Stimulated activated CD8-positive, alpha-beta memory T cell treated with anti-CD3 and anti-CD28 coated beads, Interleukin-7, amount 100 ng/mL, for 48 hours (primary cell): ENCODE data around the gene FGFR2.

Experiments
- DNase-seq, 2 donors: peaks; one replicate each; pipeline ENCODE4 v3.0.0-alpha.2; 2020; ENCODE audit warnings: low read depth in 1 of 2; ENCODE audit errors: extremely low read depth in 1 of 2

FGFR2 gene

GRCh38 chr10:121611393-121612159, 13.3 kb upstream of the FGFR2 start:
- no peak for DNase-seq

DNA sequence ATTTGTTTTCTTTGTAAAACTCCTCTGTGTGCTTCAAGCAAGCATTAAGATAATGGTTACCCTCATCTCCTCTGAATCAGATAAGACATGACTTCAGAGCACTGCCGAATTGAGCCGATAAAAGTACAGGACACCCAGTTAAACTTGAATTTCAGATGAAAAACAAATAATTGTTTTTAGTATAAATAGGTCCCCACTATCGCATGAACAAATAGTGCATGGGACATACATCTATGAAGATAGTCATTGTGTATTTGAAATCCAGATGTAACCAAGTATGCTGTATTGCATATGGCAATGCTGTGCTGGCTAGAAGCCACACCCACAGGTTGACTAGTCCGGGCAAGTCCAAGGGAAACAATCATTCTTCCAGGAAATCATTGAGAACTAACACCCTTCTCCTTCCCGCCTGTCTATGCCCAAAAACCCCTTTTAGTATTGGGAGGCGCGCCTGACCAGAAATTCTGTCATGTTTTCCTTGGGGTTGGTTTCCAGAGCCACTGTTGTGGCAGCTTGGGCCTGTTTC, 12.6 kb upstream of the FGFR2 start:
- no peak for DNase-seq

GRCh38 chr10:121609426-121610380, 11.5 kb upstream of the FGFR2 start:
- DNase-seq = no peak

DNA sequence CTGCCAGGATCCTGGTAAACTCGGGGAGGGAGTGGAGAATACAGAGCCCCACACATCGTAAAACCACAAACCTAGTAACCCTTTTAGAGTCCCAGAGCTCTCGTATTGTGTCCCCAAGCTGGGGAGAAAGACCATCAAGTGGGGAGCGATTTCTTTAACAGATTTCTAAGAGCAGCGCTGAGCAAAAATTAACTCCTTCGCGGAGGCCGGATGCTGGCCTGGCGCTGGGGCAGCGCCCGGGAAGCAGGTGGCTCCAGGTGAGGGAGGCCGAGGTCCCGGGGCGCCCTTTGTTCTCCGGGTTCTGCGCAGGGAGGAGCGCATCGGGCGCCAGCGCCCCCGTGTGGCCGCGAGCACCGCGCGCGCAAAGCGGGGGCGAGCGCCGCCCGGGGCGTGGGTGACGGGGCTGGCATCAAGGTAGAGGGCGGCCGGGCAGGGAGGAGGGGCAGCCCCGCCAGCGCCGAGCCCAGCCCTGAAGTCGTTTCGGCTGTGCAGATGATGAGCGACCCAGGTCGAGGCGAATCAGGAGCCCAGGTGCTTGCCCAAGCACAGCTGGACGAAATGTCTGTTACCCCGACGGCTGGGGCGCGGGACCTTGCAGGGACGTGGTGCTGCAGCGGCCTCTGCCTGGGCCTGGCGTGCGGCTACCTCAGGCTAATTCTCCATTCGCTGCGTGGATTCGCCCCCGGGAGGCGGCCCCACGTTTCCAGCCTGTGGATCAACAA, 10.4 kb upstream of the FGFR2 start:
- peak; percentile 2 to 21 for DNase-seq

- DNase-seq = no peak
Measured at GRCh38 chr10:121607310-121608055, 9.2 kb upstream of the FGFR2 start.

DNA sequence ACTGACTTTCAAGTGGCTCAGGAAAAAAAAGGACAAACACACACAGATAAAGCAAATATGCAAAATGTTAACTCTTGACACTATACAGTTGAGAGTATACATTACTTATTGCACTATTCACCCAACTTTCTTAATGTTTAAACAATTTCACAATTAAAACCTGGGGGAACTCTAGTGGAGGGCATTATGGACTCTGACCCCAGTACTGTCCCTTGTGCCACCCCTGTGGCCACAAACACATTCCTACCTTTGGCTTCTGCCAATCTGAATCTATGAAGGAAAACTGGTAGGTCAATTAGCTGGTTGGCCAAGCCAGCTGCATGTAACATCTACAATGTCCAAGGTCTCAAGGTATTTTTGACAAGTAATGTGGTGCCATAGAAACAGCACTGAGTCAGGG, 7.5 kb upstream of the FGFR2 start:
- no peak for DNase-seq

- DNase-seq = no peak
Measured at GRCh38 chr10:121601458-121601857, 3.2 kb upstream of the FGFR2 start.

DNA sequence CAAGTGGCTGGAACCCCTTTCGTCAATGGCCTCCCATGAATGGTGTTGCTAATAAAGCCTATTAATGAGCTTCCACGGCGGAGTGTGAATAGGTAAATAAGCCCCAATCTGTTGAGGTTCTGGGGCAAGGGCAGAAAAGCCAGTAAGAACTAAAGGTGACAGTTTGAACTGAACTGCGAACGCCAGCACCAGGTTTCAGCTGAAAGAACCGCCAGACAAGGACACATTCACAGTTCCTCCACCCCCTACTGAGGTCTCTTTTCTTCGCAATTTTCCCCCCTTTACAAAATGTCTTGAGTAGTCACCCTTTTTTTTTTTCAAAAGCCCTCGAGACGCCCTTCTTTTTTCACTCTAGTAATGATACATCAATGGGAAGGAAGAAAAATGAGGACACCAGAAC, 2.4 kb upstream of the FGFR2 start:
- no peak for DNase-seq

- DNase-seq = no peak
Measured at GRCh38 chr10:121599947-121600346, 1.7 kb upstream of the FGFR2 start.

DNA sequence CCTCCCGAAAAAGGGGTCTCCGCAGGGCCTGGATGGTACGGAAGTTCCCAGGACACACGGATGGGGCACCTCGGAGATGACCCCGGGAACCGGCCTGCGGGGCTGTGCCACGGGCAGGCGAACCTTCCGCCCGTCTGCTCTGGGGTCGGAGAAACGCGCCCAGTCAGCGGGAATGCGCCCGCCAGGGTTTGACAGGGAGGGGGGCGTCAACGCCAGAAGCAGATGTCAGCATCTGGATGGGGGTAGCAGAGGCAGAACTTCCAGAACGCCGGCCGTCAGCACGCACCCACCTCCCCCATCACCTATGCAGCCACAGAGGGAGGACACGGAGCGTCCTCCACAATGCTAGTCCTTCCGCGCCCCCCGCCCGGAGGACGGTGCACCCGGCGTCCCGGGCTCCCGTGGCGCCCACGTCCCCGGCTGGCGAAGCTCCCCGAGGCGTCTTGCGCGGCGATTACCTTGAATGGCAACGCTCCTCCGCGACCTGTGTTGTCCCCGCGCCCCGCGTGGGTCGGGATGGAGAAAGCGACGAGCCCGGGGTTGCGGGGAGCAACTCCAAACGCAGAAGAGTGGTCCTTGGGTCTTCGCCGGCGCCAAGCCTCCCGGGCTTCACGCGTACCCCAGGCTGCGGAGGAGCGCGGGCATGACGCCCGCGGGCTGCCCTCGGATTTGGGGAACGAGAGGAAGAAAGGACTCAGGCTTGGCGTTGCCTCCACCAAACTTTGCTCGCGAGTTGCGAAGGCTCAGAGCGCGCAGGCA, 561 bp downstream of the FGFR2 start:
- DNase-seq = no peak

DNA sequence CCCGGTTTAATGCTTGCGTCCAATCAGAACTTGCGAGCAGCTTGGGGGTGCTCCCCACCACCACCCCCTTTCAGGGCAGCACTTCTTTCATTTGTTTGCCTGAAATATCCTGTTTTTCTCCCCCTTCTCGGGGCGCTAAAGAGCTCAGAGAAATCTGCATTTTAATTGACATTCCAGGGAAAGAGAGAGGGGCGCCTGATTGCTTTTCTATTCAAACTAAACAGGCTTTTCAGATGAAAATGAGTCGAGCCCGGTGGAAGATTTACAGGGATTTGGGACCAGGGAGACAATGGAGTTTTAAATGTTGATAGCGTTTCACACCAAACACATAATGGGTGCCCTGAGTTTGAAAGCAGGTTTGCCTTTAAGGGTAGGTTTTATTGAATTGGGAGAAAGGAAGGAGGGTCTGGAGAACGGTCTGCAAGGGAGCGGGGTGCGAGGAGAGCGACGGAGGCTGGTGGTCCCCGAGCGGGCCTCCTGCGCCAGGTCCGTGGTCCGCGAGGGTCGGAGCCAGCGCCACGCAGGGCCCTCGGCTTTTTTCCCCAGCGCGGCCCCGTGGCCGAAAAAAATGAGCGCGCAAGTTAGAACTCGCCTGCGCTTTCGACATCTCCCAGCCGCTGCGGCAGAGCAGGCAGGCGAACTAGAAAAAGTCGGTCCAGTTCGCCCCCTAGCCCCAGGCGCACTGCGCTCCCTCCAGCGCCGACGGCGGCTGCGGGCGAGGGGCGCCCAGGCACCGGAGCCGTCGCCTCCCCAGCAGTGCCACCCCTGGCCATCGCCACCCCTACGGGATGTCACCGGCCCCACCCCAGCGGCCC, 1.3 kb downstream of the FGFR2 start:
- no peak for DNase-seq

DNA sequence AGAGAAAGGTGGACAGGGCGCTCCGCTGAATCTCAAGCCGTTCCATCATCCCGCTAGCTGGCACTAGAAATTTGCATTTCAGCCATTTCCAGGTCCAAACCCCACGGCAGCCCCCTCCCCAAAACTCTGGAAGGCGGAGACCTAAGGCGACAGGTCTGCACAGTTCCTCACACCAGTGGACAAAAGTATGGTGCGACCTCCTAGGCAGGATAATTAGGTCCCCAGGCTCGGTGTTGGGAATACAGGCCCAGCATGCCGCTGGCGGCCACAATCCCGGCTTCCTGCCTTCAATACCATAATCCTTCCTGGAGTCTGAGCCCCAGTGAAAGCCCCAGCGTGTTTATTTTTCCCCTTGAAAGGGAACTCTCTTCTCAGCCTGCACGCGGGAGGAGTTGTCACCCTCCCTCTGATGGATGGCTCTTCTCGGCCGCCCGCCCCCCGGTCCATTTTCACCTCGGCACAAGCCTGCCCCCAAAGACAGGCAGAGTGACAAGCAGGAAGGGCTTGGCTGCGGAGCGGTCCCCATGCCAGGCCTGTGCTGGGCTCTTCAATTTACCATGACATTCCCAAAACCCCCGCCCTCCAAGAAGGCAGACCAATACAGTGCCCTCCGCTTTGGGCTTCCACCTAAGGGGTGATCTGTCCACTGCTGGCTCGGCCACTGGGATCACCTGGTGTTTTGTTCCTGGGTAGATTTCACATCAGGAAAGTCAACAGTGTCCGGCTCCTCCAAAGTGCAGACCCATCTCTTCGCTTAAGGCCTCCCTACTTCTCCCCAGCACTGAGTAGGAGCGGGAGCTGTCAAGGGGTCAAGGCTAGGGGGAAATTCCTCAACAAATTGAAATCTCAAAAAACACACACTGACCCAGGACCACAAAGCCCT, 2.2 kb downstream of the FGFR2 start:
- no peak for DNase-seq

DNA sequence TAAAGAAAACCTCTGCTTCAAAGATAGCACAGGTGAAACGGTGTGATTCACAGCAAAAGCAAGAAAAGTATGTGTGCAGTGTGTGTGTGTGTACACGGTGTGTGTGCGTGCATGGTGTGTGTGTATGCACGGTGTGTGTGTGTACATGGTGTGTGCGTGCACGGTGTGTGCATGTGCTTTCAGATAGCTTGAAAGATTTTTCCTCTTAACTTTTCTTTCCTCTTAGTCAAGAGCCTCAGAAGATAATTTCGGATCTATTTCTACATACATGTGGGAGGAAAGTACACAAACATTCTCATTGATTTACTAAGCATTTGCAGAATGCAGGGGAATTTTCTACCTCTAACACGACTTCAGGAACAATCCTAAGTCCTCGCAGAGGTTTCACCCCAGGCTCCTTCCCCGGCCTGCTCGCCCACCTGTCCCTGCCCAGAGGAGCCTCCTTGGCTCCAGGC, 2.9 kb downstream of the FGFR2 start:
- no peak for DNase-seq

GRCh38 chr10:121594623-121595350, 3.5 kb downstream of the FGFR2 start:
- no peak for DNase-seq

- DNase-seq = no peak
Measured at GRCh38 chr10:121594076-121594475, 4.2 kb downstream of the FGFR2 start.

DNA sequence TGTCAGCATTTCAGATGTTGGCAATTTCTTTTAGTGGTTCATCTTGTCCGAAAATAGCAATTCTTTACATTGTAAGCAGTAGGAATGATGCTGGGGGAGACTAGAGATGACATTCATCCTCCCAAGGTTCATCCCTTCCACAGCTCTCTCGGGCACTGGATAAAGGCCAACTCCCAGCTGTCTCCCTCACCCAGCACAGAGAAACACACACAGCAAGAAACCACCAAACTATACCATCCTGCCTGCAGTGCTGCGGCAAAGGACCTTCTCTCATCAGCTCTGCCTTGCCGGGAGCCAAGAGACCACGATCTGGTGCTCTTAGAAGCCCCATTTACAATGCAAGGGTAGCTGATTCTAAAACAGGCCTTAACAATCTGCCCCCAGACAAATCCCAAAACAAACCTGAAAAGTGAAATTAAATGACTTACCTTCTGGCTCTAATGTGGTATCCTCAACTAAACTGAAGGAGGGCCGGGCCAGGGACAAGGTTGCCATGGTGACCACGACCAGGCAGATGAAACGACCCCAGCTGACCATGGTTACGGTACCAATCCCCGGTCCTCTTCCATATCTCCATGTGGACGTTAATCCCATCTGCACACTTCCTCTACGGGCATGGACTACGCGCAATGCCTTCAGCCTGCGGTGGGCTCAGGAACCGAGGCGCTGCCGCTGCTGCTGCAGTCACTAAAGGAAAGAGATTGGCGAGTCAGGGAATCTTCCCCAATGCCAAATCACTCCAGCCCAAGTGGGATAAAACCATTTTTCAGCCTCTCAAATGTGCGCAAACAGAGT, 4.8 kb downstream of the FGFR2 start:
- no peak for DNase-seq
